Fibroblast of lung (primary cell): ENCODE results near the gene KLF3. TPM values are rescaled to one million over a fixed set of nuclear protein-coding genes. Genes with fewer than 3 reads are reported as not detected.
"Not testable (repeated sequence)": the region's sequence is repeated elsewhere in the genome, so short reads cannot be mapped to it uniquely, and the experiment has no call there.

Experiments
- DNase-seq, 2 donors: peaks; one replicate each; pipeline versions ENCODE4 v3.0.0 to v3.0.0-alpha.2; 2010; ENCODE audit warnings: low read depth in 2 of 2
- H2AFZ ChIP-seq: 2 replicates; pipeline ENCODE4 v1.5.1; 2012; ENCODE audit warnings: low read length, control low read depth, inconsistent platforms
- H3K27ac ChIP-seq: 2 replicates; pipeline ENCODE4 v1.5.1; 2011; ENCODE audit warnings: low read length, control low read depth; ENCODE audit not compliant: insufficient read depth
- H3K27me3 ChIP-seq: 2 replicates; pipeline ENCODE4 v1.5.1; 2011; ENCODE audit warnings: mild to moderate bottlenecking, low read length; ENCODE audit not compliant: control insufficient read depth, insufficient read depth
- H3K36me3 ChIP-seq: 2 replicates; pipeline ENCODE4 v1.5.1; 2011; ENCODE audit warnings: low read length; ENCODE audit not compliant: control insufficient read depth, insufficient read depth
- H3K4me1 ChIP-seq: 2 replicates; pipeline ENCODE4 v1.5.1; 2011; ENCODE audit warnings: low read length; ENCODE audit not compliant: control insufficient read depth, insufficient read depth; ENCODE audit errors: extremely low read depth
- H3K4me2 ChIP-seq: 2 replicates; pipeline ENCODE4 v1.5.1; 2011; ENCODE audit warnings: low read length, control low read depth; ENCODE audit not compliant: insufficient read depth; ENCODE audit errors: extremely low read depth
- H3K4me3 ChIP-seq, 4 experiments: fragments of 200-600 bp in 1 of 4; sonication (generic) in 1 of 4; replicated peaks in 1 of 4; 2 replicates each; pipeline ENCODE4 v1.5.1; 2011 to 2016; ENCODE audit warnings: low read length in 4 of 4, low read depth in 3 of 4, mild to moderate bottlenecking in 3 of 4, control low read depth in 2 of 4, inconsistent platforms in 1 of 4, mixed read lengths in 1 of 4; ENCODE audit not compliant: insufficient read depth in 1 of 4; ENCODE audit errors: control extremely low read depth in 1 of 4
- H3K79me2 ChIP-seq: 2 replicates; pipeline ENCODE4 v1.5.1; 2012; ENCODE audit warnings: mild to moderate bottlenecking, low read length, inconsistent platforms; ENCODE audit not compliant: control insufficient read depth, insufficient read depth
- H3K9ac ChIP-seq: 2 replicates; pipeline ENCODE4 v1.5.1; 2011; ENCODE audit warnings: mild to moderate bottlenecking, low read length, control low read depth; ENCODE audit not compliant: insufficient read depth
- H3K9me3 ChIP-seq: 2 replicates; pipeline ENCODE4 v1.5.1; 2012; ENCODE audit warnings: low read depth, low read length; ENCODE audit not compliant: control insufficient read depth, insufficient read depth
- H4K20me1 ChIP-seq: 2 replicates; pipeline ENCODE4 v1.5.1; 2011; ENCODE audit warnings: low read length; ENCODE audit not compliant: control insufficient read depth, insufficient read depth; ENCODE audit errors: extremely low read depth
- EZH2 ChIP-seq: IDR thresholded peaks from 2 replicates; pipeline ENCODE4 v1.5.1; 2012; ENCODE audit warnings: low read length, control low read depth, mild to moderate bottlenecking; ENCODE audit errors: missing control alignments
- polyA plus RNA-seq, 2 donors: library from polyadenylated mRNA; depleted of rRNA in 1 of 2; stranded (reverse) in 1 of 2; unstranded in 1 of 2; fragments of >200 nt; gene quantifications; 2 replicates each; pipeline ENCODE4 v1.2.1, GENCODE V29; 2011 to 2012; ENCODE audit warnings: missing spikeins in 1 of 2
- total RNA-seq: library from RNA; depleted of rRNA; stranded (reverse); fragments of >200 nt; gene quantifications from 2 replicates; pipeline ENCODE4 v1.2.1, GENCODE V29; 2014
- TF ChIP-seq, protein P1 (sequence below), 2 donors: IDR thresholded peaks in 1 of 2; conservative IDR thresholded peaks in 1 of 2; 1 replicate in 1 of 2; 2 replicates in 1 of 2; pipeline ENCODE4 v1.5.1; 2011 to 2012; ENCODE audit warnings: low read length in 2 of 2, control low read depth in 1 of 2, inconsistent platforms in 1 of 2, low read depth in 1 of 2, mild to moderate bottlenecking in 1 of 2

The KLF3 gene
- total and polyA plus RNA-seq, 2 donors (not counting 1 experiment from before 2014, with no cell fraction given) = 12.4 to 18.9 TPM

DNA sequence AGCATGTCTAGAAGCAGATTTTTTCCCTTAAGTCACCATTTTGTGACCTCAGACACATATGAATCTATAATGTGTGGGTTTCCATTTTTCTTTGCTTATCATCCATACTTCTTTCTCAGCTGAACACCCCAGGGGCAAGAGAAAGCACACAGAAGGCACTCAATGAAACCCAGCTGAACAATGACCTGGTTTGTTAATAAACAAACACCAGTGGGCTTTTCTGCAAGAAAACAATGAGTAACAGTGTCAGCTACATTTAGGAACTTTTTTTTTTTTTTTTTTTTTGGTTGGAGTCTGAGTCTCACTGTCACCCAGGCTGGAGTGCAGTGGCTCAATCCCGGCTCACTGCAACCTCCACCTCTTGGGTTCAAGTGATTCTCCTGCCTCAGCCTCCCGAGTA lies 40.7 kb upstream of the KLF3 start:
- Histone ChIP-seq H3K27ac (no peak overlapping the region), H3K4me1 (no peaks in the 10 kb centered on the region), H2AFZ (no peak overlapping the region), H3K79me2 (no peaks in the 10 kb centered on the region), H4K20me1 (no peaks in the 10 kb centered on the region), H3K9ac (no peak overlapping the region), H3K4me2 (no peak overlapping the region), H3K4me3 (no peak overlapping the region), H3K9me3 (no peaks in the 10 kb centered on the region), H3K36me3 (no peaks in the 10 kb centered on the region), H3K27me3 (no peaks in the 10 kb centered on the region)
- TF ChIP-seq, protein P1, sequence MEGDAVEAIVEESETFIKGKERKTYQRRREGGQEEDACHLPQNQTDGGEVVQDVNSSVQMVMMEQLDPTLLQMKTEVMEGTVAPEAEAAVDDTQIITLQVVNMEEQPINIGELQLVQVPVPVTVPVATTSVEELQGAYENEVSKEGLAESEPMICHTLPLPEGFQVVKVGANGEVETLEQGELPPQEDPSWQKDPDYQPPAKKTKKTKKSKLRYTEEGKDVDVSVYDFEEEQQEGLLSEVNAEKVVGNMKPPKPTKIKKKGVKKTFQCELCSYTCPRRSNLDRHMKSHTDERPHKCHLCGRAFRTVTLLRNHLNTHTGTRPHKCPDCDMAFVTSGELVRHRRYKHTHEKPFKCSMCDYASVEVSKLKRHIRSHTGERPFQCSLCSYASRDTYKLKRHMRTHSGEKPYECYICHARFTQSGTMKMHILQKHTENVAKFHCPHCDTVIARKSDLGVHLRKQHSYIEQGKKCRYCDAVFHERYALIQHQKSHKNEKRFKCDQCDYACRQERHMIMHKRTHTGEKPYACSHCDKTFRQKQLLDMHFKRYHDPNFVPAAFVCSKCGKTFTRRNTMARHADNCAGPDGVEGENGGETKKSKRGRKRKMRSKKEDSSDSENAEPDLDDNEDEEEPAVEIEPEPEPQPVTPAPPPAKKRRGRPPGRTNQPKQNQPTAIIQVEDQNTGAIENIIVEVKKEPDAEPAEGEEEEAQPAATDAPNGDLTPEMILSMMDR (conservative IDR thresholded peaks at IDR 0.05 in 1 of 2, IDR thresholded peaks at IDR 0.05 in 1 of 2; ENCODE audit: low read depth in 1 of 2, low read length in 2 of 2) = no peak
- TF ChIP-seq EZH2 = no peak
- DNase-seq = no peak

DNA sequence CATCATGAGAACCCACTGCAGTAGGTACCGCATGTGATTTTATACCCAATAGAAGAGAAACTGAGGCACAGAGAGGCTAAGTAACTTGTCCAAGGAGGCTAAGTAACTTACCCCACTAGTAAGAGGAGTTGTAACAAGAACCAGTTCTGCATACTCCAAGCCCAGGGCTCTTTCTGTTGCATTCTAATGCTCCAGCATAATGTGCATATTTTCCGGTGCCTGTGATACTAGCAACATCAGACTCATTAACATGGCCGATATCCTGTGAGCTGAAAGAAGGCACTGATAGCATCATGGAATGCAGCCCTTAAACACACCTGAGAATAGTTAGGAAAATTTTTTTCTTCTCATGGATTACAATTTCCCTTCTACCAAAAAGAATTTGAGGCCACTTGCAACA lies 39.7 kb upstream of the KLF3 start:
- no peak for DNase-seq
- Histone ChIP-seq H3K9me3 (no peaks in the 10 kb centered on the region), H3K36me3 (no peaks in the 10 kb centered on the region), H3K79me2 (no peaks in the 10 kb centered on the region), H3K27me3 (no peaks in the 10 kb centered on the region), H3K9ac (no peak overlapping the region), H4K20me1 (no peaks in the 10 kb centered on the region), H2AFZ (no peak overlapping the region), H3K4me2 (no peak overlapping the region), H3K4me1 (no peaks in the 10 kb centered on the region), H3K27ac (no peak overlapping the region), H3K4me3 (no peak overlapping the region)
- TF ChIP-seq, protein P1 (conservative IDR thresholded peaks at IDR 0.05 in 1 of 2, IDR thresholded peaks at IDR 0.05 in 1 of 2; ENCODE audit: low read depth in 1 of 2, low read length in 2 of 2) = no peak
- TF ChIP-seq EZH2 = no peak

DNA sequence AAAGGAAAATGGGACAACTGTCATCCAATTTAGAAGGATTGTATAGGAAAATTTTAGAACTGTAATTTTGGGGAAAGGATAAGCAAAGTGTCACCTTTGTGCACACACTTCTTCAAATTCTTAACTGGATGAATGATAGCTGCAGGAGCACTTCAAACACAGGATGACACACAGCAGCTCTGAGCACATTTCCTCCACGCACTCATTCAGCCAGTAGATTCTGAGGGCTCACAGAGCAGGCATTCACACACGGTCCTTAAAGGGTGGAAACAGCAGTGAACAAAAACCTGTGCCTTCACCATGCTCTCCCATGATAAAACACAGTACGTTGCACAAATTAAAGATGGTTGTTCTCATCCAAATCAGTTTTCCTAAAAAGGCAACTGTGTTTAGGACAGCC lies 38.5 kb upstream of the KLF3 start:
- Histone ChIP-seq H3K27me3 (no peaks in the 10 kb centered on the region), H4K20me1 (no peaks in the 10 kb centered on the region), H3K9me3 (no peaks in the 10 kb centered on the region), H3K4me1 (no peaks in the 10 kb centered on the region), H3K36me3 (no peaks in the 10 kb centered on the region), H2AFZ (no peak overlapping the region), H3K4me2 (no peak overlapping the region), H3K79me2 (no peaks in the 10 kb centered on the region), H3K27ac (no peak overlapping the region), H3K4me3 (no peak overlapping the region), H3K9ac (no peak overlapping the region)
- DNase-seq = no peak
- TF ChIP-seq, protein P1 (conservative IDR thresholded peaks at IDR 0.05 in 1 of 2, IDR thresholded peaks at IDR 0.05 in 1 of 2; ENCODE audit: low read depth in 1 of 2, low read length in 2 of 2) = no peak
- no peak for TF ChIP-seq EZH2

DNA sequence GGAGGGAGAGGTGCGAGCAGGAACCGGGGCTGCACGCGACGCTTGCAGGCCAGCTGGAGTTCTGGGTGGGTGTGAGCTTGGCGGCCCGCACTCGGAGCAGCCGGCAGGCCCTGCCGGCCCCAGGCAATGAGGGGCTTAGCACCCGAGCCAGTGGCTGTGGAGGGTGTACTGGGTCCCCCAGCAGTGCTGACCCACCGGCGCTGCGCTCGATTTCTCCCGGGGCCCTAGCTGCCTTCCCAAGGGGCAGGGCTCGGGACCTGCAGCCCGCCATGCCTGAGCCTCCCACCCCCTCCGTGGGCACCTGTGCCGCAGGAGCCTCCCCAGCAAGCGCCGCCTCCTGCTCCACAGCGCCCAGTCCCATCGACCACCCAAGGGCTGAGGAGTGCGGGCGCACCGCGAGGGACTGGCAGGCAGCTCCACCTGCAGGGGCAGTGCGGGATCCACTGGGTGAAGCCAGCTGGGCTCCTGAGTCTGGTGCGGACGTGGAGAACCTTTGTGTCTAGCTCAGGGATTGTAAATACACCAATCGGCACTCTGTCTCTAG lies 37.0 kb upstream of the KLF3 start:
- H3K36me3 ChIP-seq, H3K4me3 ChIP-seq, H3K9me3 ChIP-seq, H3K27me3 ChIP-seq, H3K27ac ChIP-seq, DNase-seq, H3K4me1 ChIP-seq, H3K4me2 ChIP-seq, H3K9ac ChIP-seq, H3K79me2 ChIP-seq, H2AFZ ChIP-seq, H4K20me1 ChIP-seq: not testable (repeated sequence)
